Upper lobe of right lung (tissue), 1 donor: ENCODE data around the gene MSANTD3. TPM values are rescaled to one million over a fixed set of nuclear protein-coding genes. Genes with fewer than 3 reads are reported as not detected.

Experiments
- ATAC-seq: fragments of 200-7000 bp; cut with Tn5 transposase; one replicate; pipeline ENCODE4 v1.9.1; 2020; ENCODE audit warnings: mild to moderate bottlenecking, moderate library complexity
- DNase-seq: peaks from one replicate; pipeline ENCODE4 v3.0.0-alpha.2; 2020
- H3K27ac ChIP-seq: fragments of 200-600 bp; one replicate; pipeline ENCODE4 v1.8.0; 2022
- H3K27me3 ChIP-seq: fragments of 200-600 bp; one replicate; pipeline ENCODE4 v1.8.0; 2022; ENCODE audit warnings: mild to moderate bottlenecking
- H3K36me3 ChIP-seq: fragments of 200-600 bp; one replicate; pipeline ENCODE4 v1.8.0; 2022
- H3K4me1 ChIP-seq: fragments of 200-600 bp; one replicate; pipeline ENCODE4 v1.8.0; 2022
- H3K4me3 ChIP-seq: fragments of 200-600 bp; one replicate; pipeline ENCODE4 v1.8.0; 2022; ENCODE audit warnings: mild to moderate bottlenecking
- H3K9me3 ChIP-seq: fragments of 200-600 bp; one replicate; pipeline ENCODE4 v1.8.0; 2022
- intact Hi-C: fragments of 100-400 bp; cut with DNase I; formaldehyde crosslinking; loops from one replicate; pipeline ENCODE4 v1.11.0; 2022
- total RNA-seq: library from RNA; stranded (reverse); fragmentation: NEBNext Ultra II Directional; extraction: Animal tissue kit (Norgen Biotek cat#: 25700); gene quantifications from one replicate; pipeline ENCODE4 v1.2.1, GENCODE V29; 2021
- TF ChIP-seq, protein P1 (sequence below): fragments of 200-600 bp; IDR thresholded peaks from one replicate; pipeline ENCODE4 v1.8.0; 2022; ENCODE audit warnings: antibody characterized with exemption
- donor health status: DM: no; HTN: yes; CAD: no; lungs with severe emphysema.

MSANTD3 gene
- total RNA-seq, 1 donor from 2014 or later, result 18.1 TPM

DNA sequence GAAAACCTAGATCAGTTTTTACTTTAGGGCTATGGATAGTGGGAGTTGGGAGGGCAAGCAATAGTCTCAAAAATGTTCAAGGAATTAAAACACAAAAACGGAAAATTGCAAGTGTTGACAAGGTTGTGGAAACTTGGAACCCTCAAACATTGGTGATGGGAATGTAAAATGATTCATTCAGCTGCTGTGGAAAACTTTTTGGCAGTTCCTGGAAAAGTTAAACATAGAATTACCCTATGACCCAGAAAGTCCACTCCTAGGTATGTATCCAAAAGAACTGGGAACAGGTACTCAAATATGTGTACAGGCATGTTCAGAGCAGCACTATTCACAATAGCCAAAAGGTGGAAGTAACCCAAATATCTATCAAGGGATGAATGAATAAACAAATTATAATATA, 1.2 kb upstream of the MSANTD3 start:
- Histone ChIP-seq H3K27ac (no peak overlapping the region), H3K4me3 (no peak overlapping the region), H3K36me3 (no peaks in the 10 kb centered on the region), H3K9me3 (no peaks in the 10 kb centered on the region), H3K27me3 (no peaks in the 10 kb centered on the region), H3K4me1 (peaks cover 14% of the 10 kb centered on the region)
- no peak for DNase-seq
- intact Hi-C loops, result no loop called here
- ATAC-seq, result no peak
- TF ChIP-seq, protein P1, sequence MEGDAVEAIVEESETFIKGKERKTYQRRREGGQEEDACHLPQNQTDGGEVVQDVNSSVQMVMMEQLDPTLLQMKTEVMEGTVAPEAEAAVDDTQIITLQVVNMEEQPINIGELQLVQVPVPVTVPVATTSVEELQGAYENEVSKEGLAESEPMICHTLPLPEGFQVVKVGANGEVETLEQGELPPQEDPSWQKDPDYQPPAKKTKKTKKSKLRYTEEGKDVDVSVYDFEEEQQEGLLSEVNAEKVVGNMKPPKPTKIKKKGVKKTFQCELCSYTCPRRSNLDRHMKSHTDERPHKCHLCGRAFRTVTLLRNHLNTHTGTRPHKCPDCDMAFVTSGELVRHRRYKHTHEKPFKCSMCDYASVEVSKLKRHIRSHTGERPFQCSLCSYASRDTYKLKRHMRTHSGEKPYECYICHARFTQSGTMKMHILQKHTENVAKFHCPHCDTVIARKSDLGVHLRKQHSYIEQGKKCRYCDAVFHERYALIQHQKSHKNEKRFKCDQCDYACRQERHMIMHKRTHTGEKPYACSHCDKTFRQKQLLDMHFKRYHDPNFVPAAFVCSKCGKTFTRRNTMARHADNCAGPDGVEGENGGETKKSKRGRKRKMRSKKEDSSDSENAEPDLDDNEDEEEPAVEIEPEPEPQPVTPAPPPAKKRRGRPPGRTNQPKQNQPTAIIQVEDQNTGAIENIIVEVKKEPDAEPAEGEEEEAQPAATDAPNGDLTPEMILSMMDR, result no peak

DNA sequence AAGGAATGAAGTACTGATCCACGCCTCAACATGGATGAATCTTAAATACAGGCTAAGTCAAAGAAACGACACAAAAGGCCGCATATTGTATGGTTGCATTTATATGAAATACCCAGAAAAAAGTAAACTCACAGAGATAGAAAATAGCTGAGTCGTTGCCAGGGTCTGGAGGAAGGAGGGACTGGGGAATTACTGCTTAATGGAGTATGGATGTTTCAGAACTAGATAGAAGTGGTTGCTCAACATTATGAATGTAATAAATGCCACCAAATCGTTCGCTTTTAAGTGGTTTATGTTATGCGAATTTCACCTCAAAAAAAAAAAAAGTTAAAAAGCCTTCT, 784 bp upstream of the MSANTD3 start:
- Histone ChIP-seq H3K27ac (peak overlapping the region; percentile 81), H3K4me3 (peak overlapping the region; percentile 58), H3K9me3 (no peaks in the 10 kb centered on the region), H3K36me3 (no peaks in the 10 kb centered on the region), H3K4me1 (peaks cover 14% of the 10 kb centered on the region), H3K27me3 (no peaks in the 10 kb centered on the region)
- TF ChIP-seq, protein P1, result no peak
- ATAC-seq, result no peak
- intact Hi-C loops, result no loop called here
- DNase-seq, result no peak

DNA sequence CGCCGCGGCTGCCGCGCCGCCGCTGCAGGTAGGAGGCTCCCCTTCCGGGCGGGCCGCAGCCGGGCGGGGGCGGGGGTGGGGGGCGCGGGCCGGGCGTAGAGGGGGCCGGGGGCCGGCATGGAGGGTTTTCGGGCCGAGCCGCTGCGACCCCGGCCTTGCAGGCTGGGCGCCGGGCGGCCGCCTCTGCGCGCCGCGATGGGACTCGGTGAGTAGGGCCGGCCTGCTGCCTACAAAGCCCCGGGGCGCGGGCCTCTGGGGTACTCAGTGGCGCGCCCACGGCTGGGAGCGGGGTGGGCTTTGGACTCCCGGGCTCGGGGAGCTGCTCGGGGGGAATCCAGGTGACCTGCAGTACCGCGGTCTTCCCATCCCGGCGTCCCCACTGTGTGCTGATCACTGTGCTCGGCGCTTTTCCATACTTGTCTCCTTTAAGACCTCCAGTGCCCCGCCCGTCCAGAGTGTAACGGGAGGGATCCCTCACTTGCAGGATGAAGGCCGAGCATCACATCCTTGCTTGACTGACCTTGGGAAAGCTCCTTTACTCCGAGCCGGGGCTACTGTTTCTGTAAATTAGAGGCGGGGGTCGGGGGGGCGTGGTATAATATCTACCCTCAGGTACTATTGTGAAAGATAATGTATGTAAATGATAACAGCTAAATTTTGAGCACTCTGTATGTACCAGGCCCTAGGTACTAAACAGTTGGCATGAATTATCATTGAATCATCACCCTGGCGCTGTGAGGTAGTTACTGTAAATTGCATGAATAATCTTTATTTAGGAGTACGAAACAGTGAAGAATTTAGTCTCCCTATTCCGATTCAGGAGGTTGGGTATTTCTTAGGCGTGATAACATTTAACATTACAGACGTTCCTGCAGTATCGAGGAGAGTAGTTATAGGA, 672 bp downstream of the MSANTD3 start:
- Histone ChIP-seq H3K27me3 (no peaks in the 10 kb centered on the region), H3K27ac (peak overlapping the region; percentile 85), H3K4me3 (peak overlapping the region; percentile 75), H3K9me3 (no peaks in the 10 kb centered on the region), H3K36me3 (no peaks in the 10 kb centered on the region), H3K4me1 (peaks cover 14% of the 10 kb centered on the region)
- intact Hi-C loops, result no loop called here
- DNase-seq (peak; percentile 73), ATAC-seq (peak; percentile 56)
- TF ChIP-seq, protein P1, result no peak

DNA sequence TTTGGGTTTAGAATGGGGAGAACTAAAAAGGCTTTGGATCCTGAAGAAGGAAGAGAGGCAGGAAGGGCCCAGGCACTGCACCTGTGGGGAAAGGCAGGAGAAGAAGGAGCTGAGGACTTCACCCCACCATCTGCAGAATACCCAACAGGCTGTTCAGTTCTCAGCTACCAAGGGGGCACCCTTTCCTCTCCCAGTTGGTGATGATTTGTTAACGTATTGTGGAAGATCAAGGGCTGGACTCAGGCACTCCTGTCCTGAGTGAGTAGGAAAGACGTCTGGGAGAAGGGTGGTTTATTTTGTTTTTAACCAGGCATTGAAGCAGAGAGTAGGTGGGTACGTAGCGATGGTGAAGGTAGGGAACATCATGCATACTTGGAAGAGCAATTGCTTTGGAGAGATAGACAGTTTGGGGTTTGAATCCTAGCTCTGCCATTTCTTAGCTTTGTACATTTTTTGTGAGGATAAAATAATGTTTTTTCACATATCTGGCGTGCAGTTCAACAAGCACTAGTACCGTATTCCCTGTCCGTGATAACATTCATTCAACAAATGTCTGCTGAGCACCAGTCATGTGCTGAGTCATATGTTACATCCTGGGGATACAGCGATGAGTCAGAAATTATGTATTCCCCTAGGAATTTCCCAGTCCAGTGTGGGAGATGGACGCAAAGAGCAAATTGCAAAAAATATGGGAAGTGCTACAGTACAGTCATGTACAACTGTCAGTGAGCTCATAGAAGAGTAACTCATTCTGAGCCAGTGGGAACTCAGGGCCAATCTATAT, 2.1 kb downstream of the MSANTD3 start:
- ATAC-seq (no peak), DNase-seq (no peak)
- Histone ChIP-seq H3K4me3 (no peak overlapping the region), H3K4me1 (peaks cover 14% of the 10 kb centered on the region), H3K27me3 (no peaks in the 10 kb centered on the region), H3K27ac (peak overlapping the region; percentile 15), H3K9me3 (no peaks in the 10 kb centered on the region), H3K36me3 (no peaks in the 10 kb centered on the region)
- intact Hi-C loops, result no loop called here
- TF ChIP-seq, protein P1, result no peak

DNA sequence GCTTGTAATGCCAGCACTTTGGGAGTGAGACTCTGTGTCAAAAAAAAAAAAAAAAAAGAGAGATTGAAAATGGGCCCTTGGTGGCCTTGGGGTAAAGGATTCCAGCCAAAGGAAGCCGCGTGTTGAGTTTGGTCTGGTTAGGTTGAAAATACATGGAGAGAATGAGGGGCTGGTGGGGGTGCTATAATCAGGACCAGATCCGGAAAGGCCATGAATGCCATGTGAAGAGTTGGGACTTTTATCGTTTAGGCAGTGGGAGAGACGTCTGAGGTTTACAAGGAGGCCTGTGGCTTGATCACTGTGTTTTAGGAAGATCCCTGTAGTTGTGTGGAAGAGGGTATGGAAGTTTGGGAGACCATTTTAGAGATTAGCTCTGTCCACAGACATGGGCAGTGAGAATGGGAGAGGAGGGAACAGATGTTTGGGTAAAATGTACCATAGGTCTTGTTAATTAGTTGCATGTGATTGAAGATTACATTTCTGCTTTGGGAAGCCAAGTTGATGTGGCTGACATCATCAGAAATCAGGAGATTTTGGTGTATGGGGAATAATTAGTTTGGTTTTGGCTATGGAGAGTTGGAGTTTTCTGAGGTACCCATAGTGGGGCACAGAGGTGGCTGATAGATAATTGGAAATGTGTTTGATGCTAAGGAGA, 3.5 kb downstream of the MSANTD3 start:
- intact Hi-C loops, result no loop called here
- H3K4me1 ChIP-seq, result peaks cover 14% of the 10 kb centered on the region
- H3K27me3 ChIP-seq, result no peaks in the 10 kb centered on the region
- no peak for DNase-seq
- no peaks in the 10 kb centered on the region for H3K9me3 ChIP-seq
- H3K27ac ChIP-seq, result no peak overlapping the region
- TF ChIP-seq, protein P1, result no peak
- no peak for ATAC-seq
- H3K36me3 ChIP-seq, result no peaks in the 10 kb centered on the region
- no peak overlapping the region for H3K4me3 ChIP-seq
